OCI-M1 (cell line): ENCODE results near the gene NSF.
"Not testable (repeated sequence)": the region's sequence is repeated elsewhere in the genome, so short reads cannot be mapped to it uniquely, and the experiment has no call there.

Source experiments
- DNase-seq: peaks from one replicate; lab custom pipeline; 2025; lab: John Stamatoyannopoulos, UW

Gene NSF

GRCh38 chr17:46773676-46774075, 183.2 kb downstream of the NSF start:
- no peak for DNase-seq

GRCh38 chr17:46774108-46774737, 183.8 kb downstream of the NSF start:
- peak; percentile 8 for DNase-seq

- no peak for DNase-seq
Observed at GRCh38 chr17:46776298-46777005, 186.0 kb downstream of the NSF start.

- DNase-seq: peak; percentile 27
Observed at GRCh38 chr17:46777943-46778915, 187.8 kb downstream of the NSF start.

GRCh38 chr17:46780003-46780373, 189.5 kb downstream of the NSF start:
- no peak for DNase-seq

- peak; percentile 64 for DNase-seq
Observed at GRCh38 chr17:46782250-46782953, 191.9 kb downstream of the NSF start.

- DNase-seq: no peak
Observed at GRCh38 chr17:46783031-46783593, 192.6 kb downstream of the NSF start.

GRCh38 chr17:46785696-46786095, 195.2 kb downstream of the NSF start:
- DNase-seq: no peak

GRCh38 chr17:46787478-46787877, 197.0 kb downstream of the NSF start:
- DNase-seq: no peak

GRCh38 chr17:46788300-46788699, 197.8 kb downstream of the NSF start:
- DNase-seq: no peak

- DNase-seq: no peak
Observed at GRCh38 chr17:46788796-46789195, 198.3 kb downstream of the NSF start.

GRCh38 chr17:46789610-46790009, 199.1 kb downstream of the NSF start:
- no peak for DNase-seq

- DNase-seq: no peak
Observed at GRCh38 chr17:46790216-46790615, 199.7 kb downstream of the NSF start.

GRCh38 chr17:46791531-46791930, 201.1 kb downstream of the NSF start:
- no peak for DNase-seq

- no peak for DNase-seq
Observed at GRCh38 chr17:46792071-46792470, 201.6 kb downstream of the NSF start.

- not testable (repeated sequence) for DNase-seq
Observed at GRCh38 chr17:46793023-46793422, 202.6 kb downstream of the NSF start.

- DNase-seq: no peak
Observed at GRCh38 chr17:46793541-46793940, 203.1 kb downstream of the NSF start.

- no peak for DNase-seq
Observed at GRCh38 chr17:46794318-46794717, 203.8 kb downstream of the NSF start.

GRCh38 chr17:46795379-46795952, 205.0 kb downstream of the NSF start:
- DNase-seq: no peak

- no peak for DNase-seq
Observed at GRCh38 chr17:46796084-46796483, 205.6 kb downstream of the NSF start.

- DNase-seq: no peak
Observed at GRCh38 chr17:46796524-46796923, 206.1 kb downstream of the NSF start.
